ENCODE results near the gene OPN1MW2.
"Not testable (repeated sequence)": the region's sequence is repeated elsewhere in the genome, so short reads cannot be mapped to it uniquely, and the experiment has no call there.

The OPN1MW2 gene

DNA sequence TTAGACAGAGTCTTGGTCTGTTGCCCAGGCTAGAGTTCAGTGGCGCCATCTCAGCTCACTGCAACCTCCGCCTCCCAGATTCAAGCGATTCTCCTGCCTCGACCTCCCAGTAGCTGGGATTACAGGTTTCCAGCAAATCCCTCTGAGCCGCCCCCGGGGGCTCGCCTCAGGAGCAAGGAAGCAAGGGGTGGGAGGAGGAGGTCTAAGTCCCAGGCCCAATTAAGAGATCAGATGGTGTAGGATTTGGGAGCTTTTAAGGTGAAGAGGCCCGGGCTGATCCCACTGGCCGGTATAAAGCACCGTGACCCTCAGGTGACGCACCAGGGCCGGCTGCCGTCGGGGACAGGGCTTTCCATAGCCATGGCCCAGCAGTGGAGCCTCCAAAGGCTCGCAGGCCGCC is at the start of gene OPN1MW2:
Gene OPN1MW2, plus strand, starts transcription at position 301 of the 400 bp plus-strand sequence. Its CDS starts 60 bp downstream, at position 361.
- not testable (repeated sequence) for H3K36me3 Mint-ChIP-seq; H3K27me3 Mint-ChIP-seq; H3K4me1 Mint-ChIP-seq; DNase-seq; H3K4me3 Mint-ChIP-seq; ATAC-seq (replicated peaks); H3K27ac Mint-ChIP-seq; H3K9me3 Mint-ChIP-seq

DNA sequence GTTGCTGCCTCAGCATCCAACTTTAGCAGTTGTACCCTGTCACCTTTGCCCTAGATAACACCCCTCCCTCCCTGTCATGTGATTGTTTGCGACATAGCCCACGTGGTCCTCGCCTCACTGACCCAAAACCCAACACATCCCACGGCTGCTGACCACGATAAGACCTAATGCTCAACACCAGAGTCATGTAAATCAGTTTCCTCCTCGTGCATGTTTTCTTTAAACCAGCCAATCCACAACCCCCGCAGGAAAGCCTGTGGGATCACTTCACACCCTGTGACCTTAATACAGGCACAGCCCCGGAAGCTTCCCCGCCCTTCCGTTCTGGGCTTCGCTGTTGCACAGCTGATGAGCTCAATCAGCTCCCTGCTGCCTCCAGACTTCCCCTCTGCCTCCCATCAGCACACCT is 47.0 kb upstream of the OPN1MW2 start:
- H3K27ac Mint-ChIP-seq = not testable (repeated sequence)

DNA sequence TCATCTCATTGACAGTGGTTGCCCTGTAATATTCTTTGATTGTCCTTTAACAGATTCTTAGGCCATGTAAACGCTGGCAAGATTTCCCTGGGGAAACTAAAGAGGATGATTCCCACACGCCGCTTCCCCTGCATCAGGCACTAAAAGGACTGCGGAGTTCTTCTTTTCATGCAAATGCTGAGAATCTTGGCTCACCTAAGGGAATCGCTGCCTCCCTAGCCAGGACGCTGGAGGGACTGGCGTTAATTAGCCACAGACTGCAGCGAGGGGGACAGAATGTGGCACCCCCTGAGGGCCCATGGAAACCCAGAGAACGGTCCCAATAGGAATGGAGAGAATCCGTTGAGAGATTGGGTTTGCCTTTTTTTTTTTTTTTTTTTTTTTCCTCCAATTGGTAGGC is 45.2 kb upstream of the OPN1MW2 start:
- H3K9me3 Mint-ChIP-seq, H3K27ac Mint-ChIP-seq, H3K4me3 Mint-ChIP-seq: not testable (repeated sequence)

More for the DNA sequence above, 47.0 kb upstream of the OPN1MW2 start:
- H3K4me1 Mint-ChIP-seq, H3K36me3 Mint-ChIP-seq, H3K9me3 Mint-ChIP-seq, H3K4me3 Mint-ChIP-seq, DNase-seq, H3K27me3 Mint-ChIP-seq: not testable (repeated sequence)
- ATAC-seq (replicated peaks) = peak; percentile 97 to 99

DNA sequence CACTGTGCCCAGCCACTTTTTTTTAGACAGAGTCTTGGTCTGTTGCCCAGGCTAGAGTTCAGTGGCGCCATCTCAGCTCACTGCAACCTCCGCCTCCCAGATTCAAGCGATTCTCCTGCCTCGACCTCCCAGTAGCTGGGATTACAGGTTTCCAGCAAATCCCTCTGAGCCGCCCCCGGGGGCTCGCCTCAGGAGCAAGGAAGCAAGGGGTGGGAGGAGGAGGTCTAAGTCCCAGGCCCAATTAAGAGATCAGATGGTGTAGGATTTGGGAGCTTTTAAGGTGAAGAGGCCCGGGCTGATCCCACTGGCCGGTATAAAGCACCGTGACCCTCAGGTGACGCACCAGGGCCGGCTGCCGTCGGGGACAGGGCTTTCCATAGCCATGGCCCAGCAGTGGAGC is 37.3 kb upstream of the OPN1MW2 start, which contains the start of gene OPN1MW:
Gene OPN1MW, plus strand, starts transcription at position 301 of the 400 bp plus-strand sequence. Its CDS starts 82 bp downstream, at position 383.
- H3K4me1 Mint-ChIP-seq; DNase-seq; H3K4me3 Mint-ChIP-seq; H3K9me3 Mint-ChIP-seq; H3K27me3 Mint-ChIP-seq; H3K27ac Mint-ChIP-seq; H3K36me3 Mint-ChIP-seq; ATAC-seq (replicated peaks): not testable (repeated sequence)

More for the DNA sequence above, 45.2 kb upstream of the OPN1MW2 start:
- not testable (repeated sequence) for H3K4me1 Mint-ChIP-seq; DNase-seq; H3K27me3 Mint-ChIP-seq; H3K36me3 Mint-ChIP-seq; ATAC-seq (replicated peaks)

DNA sequence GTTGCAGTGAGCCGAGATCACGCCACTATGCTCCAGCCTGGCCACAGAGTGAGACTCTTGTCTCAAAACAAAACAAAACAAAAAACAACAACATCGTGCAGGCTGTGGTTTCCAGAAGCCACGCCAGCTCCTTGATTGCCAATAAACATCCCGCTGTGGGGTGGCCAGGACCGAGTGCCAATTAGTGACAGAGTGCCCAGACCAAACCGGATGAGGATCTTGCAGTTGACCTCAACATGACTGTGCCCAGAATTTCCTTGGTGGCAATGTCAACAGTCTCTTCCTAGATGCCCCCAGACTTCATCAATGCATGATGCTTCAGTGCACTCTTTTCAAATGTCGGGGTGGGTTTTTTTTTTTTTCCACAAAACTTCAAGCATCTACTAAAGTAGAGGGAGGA is 35.8 kb upstream of the OPN1MW2 start:
- not testable (repeated sequence) for H3K36me3 Mint-ChIP-seq; ATAC-seq (replicated peaks); DNase-seq; H3K4me1 Mint-ChIP-seq; H3K27ac Mint-ChIP-seq; H3K9me3 Mint-ChIP-seq; H3K27me3 Mint-ChIP-seq; H3K4me3 Mint-ChIP-seq

DNA sequence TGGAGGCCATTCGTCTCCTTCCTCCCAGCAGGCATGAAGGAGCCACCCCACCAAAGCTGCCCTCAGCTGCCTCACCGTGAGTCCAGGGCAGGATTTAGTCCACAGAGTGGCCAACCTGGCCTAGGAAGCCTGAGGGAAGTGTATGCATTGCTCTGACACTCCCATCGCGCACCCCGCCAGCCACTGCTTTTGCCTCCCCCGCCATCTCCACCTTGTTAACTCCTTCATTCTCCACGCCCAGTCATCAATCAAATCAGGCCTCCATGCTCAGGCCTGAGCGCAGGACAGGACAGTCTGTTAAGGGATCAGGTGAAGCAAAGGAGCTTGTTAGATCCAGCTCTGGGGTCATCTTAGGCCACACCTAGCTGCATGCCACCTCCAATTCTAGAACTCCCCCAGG is 26.7 kb upstream of the OPN1MW2 start:
- not testable (repeated sequence) for H3K9me3 Mint-ChIP-seq; H3K4me1 Mint-ChIP-seq; H3K27me3 Mint-ChIP-seq; DNase-seq; H3K27ac Mint-ChIP-seq; H3K4me3 Mint-ChIP-seq; ATAC-seq (replicated peaks); H3K36me3 Mint-ChIP-seq

DNA sequence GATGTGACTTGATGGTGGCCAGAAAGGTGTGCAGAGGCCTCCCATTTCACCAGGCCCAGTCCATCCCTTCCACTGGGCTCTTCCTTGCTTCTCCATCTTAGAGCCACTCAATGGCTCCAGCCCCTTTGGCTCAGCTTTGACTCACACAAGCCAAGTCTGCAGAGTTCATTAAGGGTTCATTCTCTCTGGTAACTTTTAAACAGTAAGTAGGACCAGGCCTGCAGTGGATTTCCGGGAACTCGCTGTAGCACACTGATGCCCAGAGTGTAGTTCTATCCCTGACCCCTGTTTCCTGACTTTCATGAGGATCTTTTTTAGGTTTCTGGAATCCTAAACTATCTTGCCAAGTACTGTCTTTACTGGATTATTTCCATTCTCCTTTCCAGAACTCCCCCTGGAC is 25.2 kb upstream of the OPN1MW2 start:
- not testable (repeated sequence) for DNase-seq; H3K36me3 Mint-ChIP-seq; H3K27me3 Mint-ChIP-seq; H3K9me3 Mint-ChIP-seq; ATAC-seq (replicated peaks); H3K4me1 Mint-ChIP-seq; H3K4me3 Mint-ChIP-seq; H3K27ac Mint-ChIP-seq

DNA sequence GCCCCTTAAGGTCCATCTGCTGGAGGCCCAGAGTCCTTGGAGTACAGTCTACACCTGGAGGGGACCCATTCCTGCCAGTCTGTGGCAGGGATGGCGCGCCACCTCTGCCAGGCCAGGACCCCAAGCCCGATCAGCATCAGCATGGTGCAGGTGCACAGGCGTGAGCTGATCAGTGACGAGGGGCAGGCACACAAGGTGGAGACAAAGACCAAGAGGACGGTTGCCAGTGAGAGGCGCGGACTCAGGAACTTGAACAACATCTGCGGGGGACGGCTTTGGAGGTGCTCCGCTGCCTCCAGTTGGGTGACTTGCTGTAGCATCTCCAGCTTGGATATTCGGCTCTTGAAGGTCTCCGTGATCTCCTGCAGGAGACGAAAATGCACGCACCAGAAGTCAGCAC is 23.1 kb upstream of the OPN1MW2 start:
- H3K27ac Mint-ChIP-seq; DNase-seq; H3K4me1 Mint-ChIP-seq; H3K36me3 Mint-ChIP-seq; H3K27me3 Mint-ChIP-seq; H3K4me3 Mint-ChIP-seq; H3K9me3 Mint-ChIP-seq; ATAC-seq (replicated peaks): not testable (repeated sequence)

DNA sequence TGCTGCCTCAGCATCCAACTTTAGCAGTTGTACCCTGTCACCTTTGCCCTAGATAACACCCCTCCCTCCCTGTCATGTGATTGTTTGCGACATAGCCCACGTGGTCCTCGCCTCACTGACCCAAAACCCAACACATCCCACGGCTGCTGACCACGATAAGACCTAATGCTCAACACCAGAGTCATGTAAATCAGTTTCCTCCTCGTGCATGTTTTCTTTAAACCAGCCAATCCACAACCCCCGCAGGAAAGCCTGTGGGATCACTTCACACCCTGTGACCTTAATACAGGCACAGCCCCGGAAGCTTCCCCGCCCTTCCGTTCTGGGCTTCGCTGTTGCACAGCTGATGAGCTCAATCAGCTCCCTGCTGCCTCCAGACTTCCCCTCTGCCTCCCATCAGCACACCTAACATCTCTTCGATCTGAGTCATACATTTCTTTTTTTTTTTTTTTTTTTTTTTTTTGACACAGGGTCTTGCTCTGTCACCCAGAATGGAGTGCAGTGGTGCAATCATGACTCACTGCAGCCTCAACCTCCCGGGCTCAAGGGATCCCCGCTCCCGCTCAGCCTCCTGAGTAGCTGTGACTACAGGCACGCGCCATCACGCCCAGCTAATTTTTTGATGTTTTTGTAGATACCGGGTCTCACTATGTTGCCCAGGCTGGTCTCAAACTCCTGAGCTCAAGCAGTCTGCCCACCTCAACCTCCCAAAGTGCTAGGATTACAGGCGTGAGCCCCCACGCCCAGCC is 9.7 kb upstream of the OPN1MW2 start:
- H3K27ac Mint-ChIP-seq, H3K36me3 Mint-ChIP-seq, H3K9me3 Mint-ChIP-seq, H3K4me3 Mint-ChIP-seq, DNase-seq, H3K4me1 Mint-ChIP-seq, H3K27me3 Mint-ChIP-seq: not testable (repeated sequence)
- peak; percentile 97 to 99 for ATAC-seq (replicated peaks)

DNA sequence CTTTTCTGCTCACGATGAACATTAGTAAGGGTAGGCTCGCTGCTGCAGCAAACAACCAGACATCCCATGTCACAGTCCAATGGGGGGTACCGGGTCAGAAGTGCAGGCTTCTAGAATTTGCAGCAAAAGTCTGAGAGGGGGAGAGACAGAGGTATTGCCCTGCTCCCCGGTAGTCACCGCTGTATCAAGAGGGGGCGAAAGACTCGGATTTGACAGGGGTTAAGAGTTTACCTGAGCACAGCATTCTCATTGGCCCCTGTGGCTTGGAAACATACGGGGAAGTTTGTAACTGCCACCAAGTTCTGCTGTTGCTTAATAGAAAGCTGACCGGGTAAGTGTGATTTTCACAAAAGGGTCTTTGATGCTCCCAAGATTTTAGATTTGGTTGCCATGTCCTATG is 8.5 kb upstream of the OPN1MW2 start:
- H3K27ac Mint-ChIP-seq; H3K4me1 Mint-ChIP-seq; H3K36me3 Mint-ChIP-seq; H3K27me3 Mint-ChIP-seq; H3K9me3 Mint-ChIP-seq; DNase-seq; H3K4me3 Mint-ChIP-seq; ATAC-seq (replicated peaks): not testable (repeated sequence)

DNA sequence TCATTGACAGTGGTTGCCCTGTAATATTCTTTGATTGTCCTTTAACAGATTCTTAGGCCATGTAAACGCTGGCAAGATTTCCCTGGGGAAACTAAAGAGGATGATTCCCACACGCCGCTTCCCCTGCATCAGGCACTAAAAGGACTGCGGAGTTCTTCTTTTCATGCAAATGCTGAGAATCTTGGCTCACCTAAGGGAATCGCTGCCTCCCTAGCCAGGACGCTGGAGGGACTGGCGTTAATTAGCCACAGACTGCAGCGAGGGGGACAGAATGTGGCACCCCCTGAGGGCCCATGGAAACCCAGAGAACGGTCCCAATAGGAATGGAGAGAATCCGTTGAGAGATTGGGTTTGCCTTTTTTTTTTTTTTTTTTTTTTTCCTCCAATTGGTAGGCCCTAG is 8.1 kb upstream of the OPN1MW2 start:
- not testable (repeated sequence) for H3K27ac Mint-ChIP-seq; H3K27me3 Mint-ChIP-seq; H3K9me3 Mint-ChIP-seq; H3K4me1 Mint-ChIP-seq; DNase-seq; ATAC-seq (replicated peaks); H3K36me3 Mint-ChIP-seq; H3K4me3 Mint-ChIP-seq

DNA sequence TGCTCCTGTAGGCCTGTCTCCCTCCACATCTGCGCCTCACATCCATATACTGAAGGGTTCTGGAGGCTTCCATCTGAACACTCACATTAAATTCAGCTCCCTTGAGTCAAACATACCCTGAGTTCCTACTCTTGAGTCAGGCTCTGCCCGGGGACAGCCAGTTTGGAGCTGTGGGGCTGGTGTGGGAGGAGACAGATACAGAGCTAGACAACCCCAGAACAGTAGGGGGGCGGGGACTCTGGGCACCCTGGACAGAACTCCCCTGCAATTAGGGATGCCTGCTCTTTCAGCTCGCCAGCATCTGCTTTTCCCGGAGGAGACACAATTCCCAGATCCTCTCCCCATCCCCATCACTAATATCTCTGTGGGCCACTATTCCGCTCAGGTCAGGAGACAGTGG is 5.7 kb downstream of the OPN1MW2 start:
- H3K27me3 Mint-ChIP-seq; H3K27ac Mint-ChIP-seq; ATAC-seq (replicated peaks); DNase-seq; H3K9me3 Mint-ChIP-seq; H3K4me1 Mint-ChIP-seq; H3K36me3 Mint-ChIP-seq; H3K4me3 Mint-ChIP-seq: not testable (repeated sequence)

DNA sequence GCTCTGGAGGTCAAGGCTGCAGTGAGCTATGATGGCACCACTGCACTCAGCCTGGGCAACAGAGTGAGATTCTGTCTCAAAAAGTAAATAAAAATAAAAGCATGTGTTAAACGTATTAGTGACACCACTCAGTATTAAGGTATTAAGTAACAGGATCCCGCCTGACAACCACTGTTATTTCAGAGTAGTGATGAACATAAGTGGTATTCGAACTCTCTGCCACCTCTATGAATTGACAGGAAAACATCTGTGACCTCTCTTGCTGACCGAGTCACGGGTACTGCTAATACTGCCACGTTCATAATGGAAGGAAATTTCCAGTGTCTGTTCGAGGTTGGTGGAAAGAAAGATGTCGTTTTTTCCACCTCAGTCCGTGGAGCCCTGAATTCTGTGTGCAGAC is 7.2 kb downstream of the OPN1MW2 start:
- not testable (repeated sequence) for H3K4me3 Mint-ChIP-seq; H3K27ac Mint-ChIP-seq; H3K9me3 Mint-ChIP-seq; DNase-seq; H3K4me1 Mint-ChIP-seq; H3K27me3 Mint-ChIP-seq; H3K36me3 Mint-ChIP-seq; ATAC-seq (replicated peaks)

DNA sequence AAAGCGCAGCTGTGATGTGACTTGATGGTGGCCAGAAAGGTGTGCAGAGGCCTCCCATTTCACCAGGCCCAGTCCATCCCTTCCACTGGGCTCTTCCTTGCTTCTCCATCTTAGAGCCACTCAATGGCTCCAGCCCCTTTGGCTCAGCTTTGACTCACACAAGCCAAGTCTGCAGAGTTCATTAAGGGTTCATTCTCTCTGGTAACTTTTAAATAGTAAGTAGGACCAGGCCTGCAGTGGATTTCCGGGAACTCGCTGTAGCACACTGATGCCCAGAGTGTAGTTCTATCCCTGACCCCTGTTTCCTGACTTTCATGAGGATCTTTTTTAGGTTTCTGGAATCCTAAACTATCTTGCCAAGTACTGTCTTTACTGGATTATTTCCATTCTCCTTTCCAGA is 11.9 kb downstream of the OPN1MW2 start:
- not testable (repeated sequence) for H3K27ac Mint-ChIP-seq; H3K9me3 Mint-ChIP-seq; H3K36me3 Mint-ChIP-seq; H3K27me3 Mint-ChIP-seq; H3K4me3 Mint-ChIP-seq; ATAC-seq (replicated peaks); DNase-seq; H3K4me1 Mint-ChIP-seq

DNA sequence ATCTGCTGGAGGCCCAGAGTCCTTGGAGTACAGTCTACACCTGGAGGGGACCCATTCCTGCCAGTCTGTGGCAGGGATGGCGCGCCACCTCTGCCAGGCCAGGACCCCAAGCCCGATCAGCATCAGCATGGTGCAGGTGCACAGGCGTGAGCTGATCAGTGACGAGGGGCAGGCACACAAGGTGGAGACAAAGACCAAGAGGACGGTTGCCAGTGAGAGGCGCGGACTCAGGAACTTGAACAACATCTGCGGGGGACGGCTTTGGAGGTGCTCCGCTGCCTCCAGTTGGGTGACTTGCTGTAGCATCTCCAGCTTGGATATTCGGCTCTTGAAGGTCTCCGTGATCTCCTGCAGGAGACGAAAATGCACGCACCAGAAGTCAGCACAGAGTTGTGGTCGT is 14.1 kb downstream of the OPN1MW2 start:
- H3K27ac Mint-ChIP-seq; H3K4me3 Mint-ChIP-seq; H3K9me3 Mint-ChIP-seq; ATAC-seq (replicated peaks); H3K4me1 Mint-ChIP-seq; H3K36me3 Mint-ChIP-seq; H3K27me3 Mint-ChIP-seq; DNase-seq: not testable (repeated sequence)
